ENCODE measurements around the gene MCM6.

GRCh38 chr2:135844301-135844895 is 31.8 kb downstream of the MCM6 start:
- TF ChIP-seq, protein P1, sequence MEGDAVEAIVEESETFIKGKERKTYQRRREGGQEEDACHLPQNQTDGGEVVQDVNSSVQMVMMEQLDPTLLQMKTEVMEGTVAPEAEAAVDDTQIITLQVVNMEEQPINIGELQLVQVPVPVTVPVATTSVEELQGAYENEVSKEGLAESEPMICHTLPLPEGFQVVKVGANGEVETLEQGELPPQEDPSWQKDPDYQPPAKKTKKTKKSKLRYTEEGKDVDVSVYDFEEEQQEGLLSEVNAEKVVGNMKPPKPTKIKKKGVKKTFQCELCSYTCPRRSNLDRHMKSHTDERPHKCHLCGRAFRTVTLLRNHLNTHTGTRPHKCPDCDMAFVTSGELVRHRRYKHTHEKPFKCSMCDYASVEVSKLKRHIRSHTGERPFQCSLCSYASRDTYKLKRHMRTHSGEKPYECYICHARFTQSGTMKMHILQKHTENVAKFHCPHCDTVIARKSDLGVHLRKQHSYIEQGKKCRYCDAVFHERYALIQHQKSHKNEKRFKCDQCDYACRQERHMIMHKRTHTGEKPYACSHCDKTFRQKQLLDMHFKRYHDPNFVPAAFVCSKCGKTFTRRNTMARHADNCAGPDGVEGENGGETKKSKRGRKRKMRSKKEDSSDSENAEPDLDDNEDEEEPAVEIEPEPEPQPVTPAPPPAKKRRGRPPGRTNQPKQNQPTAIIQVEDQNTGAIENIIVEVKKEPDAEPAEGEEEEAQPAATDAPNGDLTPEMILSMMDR (IDR thresholded peaks at IDR 0.05) = no peak
- TF ChIP-seq POLR2A (IDR thresholded peaks at IDR 0.05) = no peak

Measured in testis (tissue), 2 donors.